ENCODE data around the gene SLC4A2.

DNA sequence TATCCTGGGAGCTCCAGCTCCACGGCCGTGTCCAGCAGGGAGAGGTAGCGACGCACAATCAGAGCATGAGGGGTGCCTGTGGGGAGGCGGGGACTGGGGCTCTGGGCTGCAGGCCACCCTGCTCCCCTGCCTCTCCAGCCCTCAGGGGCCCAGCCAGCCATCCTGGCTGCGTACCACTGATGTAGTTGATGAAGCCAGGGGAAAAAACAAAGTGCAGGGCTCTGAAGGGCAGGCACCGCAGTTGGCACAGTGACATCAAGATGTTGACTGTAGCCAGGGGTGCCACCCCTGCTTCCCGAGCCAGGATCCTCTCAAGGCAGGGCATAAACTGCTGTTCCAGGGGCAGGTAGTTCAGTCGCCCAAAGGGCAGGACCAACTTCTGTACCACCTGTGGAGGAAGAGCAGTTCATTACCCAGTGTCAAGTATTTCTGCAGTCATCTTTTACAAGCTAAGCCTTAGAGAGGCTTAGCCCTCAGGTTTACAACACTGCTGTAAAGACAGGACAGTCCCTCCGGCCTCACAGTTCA lies 18.4 kb downstream of the SLC4A2 start:
- TF ChIP-seq ISL1 (CRISPR knock-in tag; IDR thresholded peaks at IDR 0.05) (no peak), CSDC2 (CRISPR knock-in tag; IDR thresholded peaks at IDR 0.05) (no peak), ZNF8 (CRISPR knock-in tag; IDR thresholded peaks at IDR 0.05) (no peak), ZFP3 (CRISPR knock-in tag; IDR thresholded peaks at IDR 0.05) (no peak), RARB (CRISPR knock-in tag; IDR thresholded peaks at IDR 0.05) (no peak), BACH2 (CRISPR knock-in tag; IDR thresholded peaks at IDR 0.05; ENCODE audit: borderline replicate concordance) (no peak), SNAI2 (CRISPR knock-in tag; IDR thresholded peaks at IDR 0.05) (no peak), TCF4 (CRISPR knock-in tag; IDR thresholded peaks at IDR 0.05; ENCODE audit: borderline replicate concordance) (no peak), POU6F1 (CRISPR knock-in tag; IDR thresholded peaks at IDR 0.05; ENCODE audit: borderline replicate concordance, low read depth) (no peak)
